ENCODE data around the gene YJEFN3.

YJEFN3 gene

GRCh38 chr19:19534556-19535265 is 6.0 kb downstream of the YJEFN3 start:
- H3K4me3 ChIP-seq (ENCODE audit: low read depth, low read length): no peak overlapping the region
- in situ Hi-C loops (cut with HindIII; ENCODE audit: low sequenced_read_pairs): loop anchor here (5.0 kb wide), 1 partner anchor 58 kb away; no protein-coding TSS in a partner anchor
- no peak for TF ChIP-seq CTCF (IDR thresholded peaks at IDR 0.05; ENCODE audit: low read depth, low read length, missing control alignments)
- no peak for DNase-seq (ENCODE audit: low read depth)

- DNase-seq (ENCODE audit: low read depth): no peak
Measured at GRCh38 chr19:19535311-19536191, 6.8 kb downstream of the YJEFN3 start.

GRCh38 chr19:19537075-19538048 is 8.7 kb downstream of the YJEFN3 start:
- in situ Hi-C loops (cut with HindIII; ENCODE audit: low sequenced_read_pairs): no loop called here
- DNase-seq (ENCODE audit: low read depth): no peak
- TF ChIP-seq CTCF (IDR thresholded peaks at IDR 0.05; ENCODE audit: low read depth, low read length, missing control alignments): no peak
- peak overlapping the region; percentile 9 for H3K4me3 ChIP-seq (ENCODE audit: low read depth, low read length)

More at GRCh38 chr19:19535311-19536191, 6.8 kb downstream of the YJEFN3 start:
- no peak overlapping the region for H3K4me3 ChIP-seq (ENCODE audit: low read depth, low read length)
- in situ Hi-C loops (cut with HindIII; ENCODE audit: low sequenced_read_pairs): no loop called here
- no peak for TF ChIP-seq CTCF (IDR thresholded peaks at IDR 0.05; ENCODE audit: low read depth, low read length, missing control alignments)

GRCh38 chr19:19538061-19538784 is 9.5 kb downstream of the YJEFN3 start, which contains the start of gene CILP2:
Gene CILP2, plus strand, starts transcription at chr19:19538265. Its CDS starts 85 bp downstream, at chr19:19538350.
- in situ Hi-C loops (cut with HindIII; ENCODE audit: low sequenced_read_pairs): no loop called here
- no peak for TF ChIP-seq CTCF (IDR thresholded peaks at IDR 0.05; ENCODE audit: low read depth, low read length, missing control alignments)
- DNase-seq (ENCODE audit: low read depth): no peak
- H3K4me3 ChIP-seq (ENCODE audit: low read depth, low read length): peak within 1 kb of the TSS; percentile 28

- no peak overlapping the region for H3K4me3 ChIP-seq (ENCODE audit: low read depth, low read length)
- in situ Hi-C loops (cut with HindIII; ENCODE audit: low sequenced_read_pairs): no loop called here
- TF ChIP-seq CTCF (IDR thresholded peaks at IDR 0.05; ENCODE audit: low read depth, low read length, missing control alignments): no peak
- DNase-seq (ENCODE audit: low read depth): no peak
Measured at GRCh38 chr19:19538785-19539166, 10.1 kb downstream of the YJEFN3 start.

Measured in astrocyte of the cerebellum (primary cell).